GM19351 (cell line): ENCODE measurements around the gene CLDN19.

Experiments
- ATAC-seq: cut with Tn5 transposase; IDR thresholded peaks from one replicate; pipeline ENCODE4 v1.9.1; 2021; ENCODE audit warnings: mild to moderate bottlenecking, moderate library complexity; ENCODE audit not compliant: unreplicated experiment

The CLDN19 gene

GRCh38 chr1:42739753-42740700 lies at the start of gene CLDN19:
TSS of gene CLDN19 (minus strand) at chr1:42740236. CDS start at chr1:42740063, 173 bp downstream.
- no peak for ATAC-seq

- no peak for ATAC-seq
Observed at GRCh38 chr1:42788021-42788420, 48.0 kb upstream of the CLDN19 start.

- no peak for ATAC-seq
Observed at GRCh38 chr1:42786097-42786496, 46.1 kb upstream of the CLDN19 start.

- ATAC-seq = no peak
Observed at GRCh38 chr1:42784946-42785693, 45.1 kb upstream of the CLDN19 start, which contains the start of gene TMEM269. TSS of gene TMEM269 (plus strand) at chr1:42784991. CDS start at chr1:42789894, 4,903 bp downstream.

GRCh38 chr1:42784547-42784945 lies 44.5 kb upstream of the CLDN19 start:
- no peak for ATAC-seq

GRCh38 chr1:42783092-42783491 lies 43.1 kb upstream of the CLDN19 start:
- no peak for ATAC-seq

- no peak for ATAC-seq
Observed at GRCh38 chr1:42780176-42780575, 40.1 kb upstream of the CLDN19 start.

GRCh38 chr1:42779725-42780124 lies 39.7 kb upstream of the CLDN19 start:
- no peak for ATAC-seq

GRCh38 chr1:42777852-42778251 lies 37.8 kb upstream of the CLDN19 start:
- ATAC-seq = no peak

- no peak for ATAC-seq
Observed at GRCh38 chr1:42776502-42776901, 36.5 kb upstream of the CLDN19 start.

- no peak for ATAC-seq
Observed at GRCh38 chr1:42774928-42775526, 35.0 kb upstream of the CLDN19 start.

GRCh38 chr1:42773420-42773819 lies 33.4 kb upstream of the CLDN19 start:
- no peak for ATAC-seq

GRCh38 chr1:42769811-42770210 lies 29.8 kb upstream of the CLDN19 start:
- ATAC-seq = no peak

- ATAC-seq = no peak
Observed at GRCh38 chr1:42768172-42768571, 28.1 kb upstream of the CLDN19 start.

- ATAC-seq = peak; percentile 24
Observed at GRCh38 chr1:42767510-42768000, 27.5 kb upstream of the CLDN19 start.

- peak; percentile 85 for ATAC-seq
Observed at GRCh38 chr1:42766741-42767509, 26.9 kb upstream of the CLDN19 start, which contains the start of the genes C1orf50 and P3H1. TSS of gene C1orf50 (plus strand) at chr1:42767249. CDS start at chr1:42767312, 63 bp downstream. TSS of gene P3H1 (minus strand) at chr1:42767028. CDS start at chr1:42766971, 57 bp downstream.

- ATAC-seq = peak; percentile 27
Observed at GRCh38 chr1:42765832-42766740, 26.1 kb upstream of the CLDN19 start.

- ATAC-seq = no peak
Observed at GRCh38 chr1:42765269-42765668, 25.2 kb upstream of the CLDN19 start.

- no peak for ATAC-seq
Observed at GRCh38 chr1:42762269-42762668, 22.2 kb upstream of the CLDN19 start.
